H9 (cell line): ENCODE results near the gene TMEM192. TPM values are rescaled to one million over a fixed set of nuclear protein-coding genes. Genes with fewer than 3 reads are reported as not detected.

Experiments used
- DNase-seq: peaks from one replicate; pipeline ENCODE4 v3.0.0-alpha.2; 2017
- H2AFZ ChIP-seq: one replicate; pipeline ENCODE4 v1.6.1; 2013; ENCODE audit warnings: mild to moderate bottlenecking, low read length, control low read depth, moderate library complexity
- H2AK5ac ChIP-seq: 2 replicates; pipeline ENCODE4 v1.6.1; 2013; ENCODE audit warnings: low read length, control low read depth, mixed read lengths; ENCODE audit not compliant: insufficient read length
- H2BK120ac ChIP-seq: one replicate; pipeline ENCODE4 v1.6.1; 2013; ENCODE audit warnings: low read depth, mild to moderate bottlenecking, low read length, control low read depth, inconsistent platforms; ENCODE audit not compliant: poor library complexity, severe bottlenecking
- H2BK12ac ChIP-seq: 2 replicates; pipeline ENCODE4 v1.6.1; 2013; ENCODE audit warnings: low read length, control low read depth, mixed read lengths, low read depth; ENCODE audit not compliant: insufficient read length
- H2BK15ac ChIP-seq: 2 replicates; pipeline ENCODE4 v1.6.1; 2013; ENCODE audit warnings: low read depth, low read length, control low read depth
- H2BK20ac ChIP-seq: one replicate; pipeline ENCODE4 v1.6.1; 2013; ENCODE audit warnings: low read depth, mild to moderate bottlenecking, low read length, control low read depth, inconsistent platforms; ENCODE audit not compliant: poor library complexity, severe bottlenecking
- H2BK5ac ChIP-seq: 2 replicates; pipeline ENCODE4 v1.6.1; 2013; ENCODE audit warnings: low read length, control low read depth, mixed read lengths; ENCODE audit not compliant: insufficient read length
- H3K14ac ChIP-seq: 2 replicates; pipeline ENCODE4 v1.6.1; 2013; ENCODE audit warnings: low read length, control low read depth; ENCODE audit not compliant: insufficient read depth
- H3K18ac ChIP-seq: 2 replicates; pipeline ENCODE4 v1.6.1; 2013; ENCODE audit warnings: low read depth, mild to moderate bottlenecking, mixed read lengths, low read length, control low read depth; ENCODE audit not compliant: insufficient read length
- H3K23ac ChIP-seq: 2 replicates; pipeline ENCODE4 v1.6.1; 2013; ENCODE audit warnings: low read length, control low read depth, mixed read lengths, low read depth; ENCODE audit not compliant: insufficient read length
- H3K23me2 ChIP-seq: 2 replicates; pipeline ENCODE4 v1.6.1; 2013; ENCODE audit warnings: low read depth, mild to moderate bottlenecking, mixed read lengths, low read length, control low read depth; ENCODE audit not compliant: insufficient read length, poor library complexity, severe bottlenecking
- H3K27ac ChIP-seq: 2 replicates; pipeline ENCODE4 v1.5.1; 2013; ENCODE audit warnings: low read length, control low read depth, mixed read lengths, low read depth; ENCODE audit not compliant: insufficient read length
- H3K27me3 ChIP-seq: 2 replicates; pipeline ENCODE4 v1.6.1; 2013; ENCODE audit warnings: low read length, control low read depth, inconsistent platforms; ENCODE audit not compliant: insufficient read depth
- H3K4ac ChIP-seq: 2 replicates; pipeline ENCODE4 v1.6.1; 2013; ENCODE audit warnings: low read depth, mild to moderate bottlenecking, control low read depth, inconsistent platforms, low read length, moderate library complexity
- H3K4me1 ChIP-seq: 2 replicates; pipeline ENCODE4 v1.6.1; 2013; ENCODE audit warnings: low read length, control low read depth, inconsistent platforms; ENCODE audit not compliant: insufficient read depth
- H3K4me2 ChIP-seq: 2 replicates; pipeline ENCODE4 v1.6.1; 2013; ENCODE audit warnings: low read length, control low read depth, mixed read lengths; ENCODE audit not compliant: insufficient read length, insufficient read depth
- H3K56ac ChIP-seq: 2 replicates; pipeline ENCODE4 v1.6.1; 2013; ENCODE audit warnings: low read depth, mild to moderate bottlenecking, mixed read lengths, low read length, control low read depth; ENCODE audit not compliant: insufficient read length
- H3K79me1 ChIP-seq: 2 replicates; pipeline ENCODE4 v1.6.1; 2013; ENCODE audit warnings: low read depth, mild to moderate bottlenecking, moderate library complexity, low read length, control low read depth, inconsistent platforms; ENCODE audit not compliant: insufficient read depth, poor library complexity, severe bottlenecking
- H3K79me2 ChIP-seq: 2 replicates; pipeline ENCODE4 v1.6.1; 2013; ENCODE audit warnings: low read length, control low read depth, inconsistent platforms; ENCODE audit not compliant: insufficient read depth
- H3K9ac ChIP-seq: 2 replicates; pipeline ENCODE4 v1.6.1; 2013; ENCODE audit warnings: low read length, control low read depth, mixed read lengths; ENCODE audit not compliant: insufficient read length; ENCODE audit errors: extremely low read depth
- H3K9me3 ChIP-seq: one replicate; pipeline ENCODE4 v1.6.1; 2013; ENCODE audit warnings: low read depth, low read length, inconsistent platforms; ENCODE audit not compliant: control insufficient read depth
- H3T11ph ChIP-seq: one replicate; pipeline ENCODE4 v1.6.1; 2013; ENCODE audit warnings: mild to moderate bottlenecking, low read length, control low read depth, inconsistent platforms
- H4K20me1 ChIP-seq: one replicate; pipeline ENCODE4 v1.6.1; 2013; ENCODE audit not compliant: control insufficient read depth, insufficient read length, insufficient read depth
- H4K5ac ChIP-seq: 2 replicates; pipeline ENCODE4 v1.6.1; 2013; ENCODE audit warnings: low read depth, mild to moderate bottlenecking, mixed read lengths, low read length, control low read depth; ENCODE audit not compliant: insufficient read length
- H4K8ac ChIP-seq: replicated peaks from 2 replicates; pipeline ENCODE4 v1.6.1; 2013; ENCODE audit warnings: low read length, control low read depth, mixed read lengths, low read depth; ENCODE audit not compliant: insufficient read length
- H4K91ac ChIP-seq: 2 replicates; pipeline ENCODE4 v1.6.1; 2013; ENCODE audit warnings: low read depth, mild to moderate bottlenecking, moderate library complexity, mixed read lengths, low read length, control low read depth; ENCODE audit not compliant: insufficient read length
- H3K27ac Mint-ChIP-seq, 3 experiments: 2 replicates in 2 of 3; 3 replicates in 1 of 3; pipeline ENCODE4 v1.8.0; 2020 to 2021; ENCODE audit warnings: mixed read lengths in 3 of 3, mild to moderate bottlenecking in 1 of 3, moderate library complexity in 1 of 3
- H3K27me3 Mint-ChIP-seq: 2 replicates; pipeline ENCODE4 v1.8.0; 2021; ENCODE audit warnings: low read depth, mild to moderate bottlenecking, moderate library complexity, mixed read lengths
- H3K36me3 Mint-ChIP-seq, 3 experiments: 2 replicates in 2 of 3; 3 replicates in 1 of 3; pipeline ENCODE4 v1.8.0; 2020 to 2021; ENCODE audit warnings: low read depth in 3 of 3, mixed read lengths in 3 of 3; ENCODE audit not compliant: insufficient read depth in 1 of 3
- H3K4me1 Mint-ChIP-seq, 2 experiments: 2 replicates each; pipeline ENCODE4 v1.8.0; 2020; ENCODE audit warnings: mixed read lengths in 2 of 2
- H3K4me3 Mint-ChIP-seq, 2 experiments: 2 replicates in 1 of 2; 3 replicates in 1 of 2; pipeline ENCODE4 v1.8.0; 2020 to 2021; ENCODE audit warnings: mild to moderate bottlenecking in 2 of 2, mixed read lengths in 2 of 2, moderate library complexity in 1 of 2
- H3K9me3 Mint-ChIP-seq, 2 experiments: 2 replicates in 1 of 2; 3 replicates in 1 of 2; pipeline ENCODE4 v1.8.0; 2020; ENCODE audit warnings: mild to moderate bottlenecking in 2 of 2, mixed read lengths in 2 of 2, moderate library complexity in 1 of 2
- WGBS: extraction: QIAGEN DNeasy Blood & Tissue Kit; methylation state at CpG from one replicate; pipeline ENCODE4 v1.1.7; 2013; ENCODE audit warnings: missing lambda C conversion rate, low lambda C conversion rate, mixed read lengths; ENCODE audit not compliant: insufficient read length; ENCODE audit errors: extremely low coverage; 5-methylcytosine and 5-hydroxymethylcytosine counted together
- total RNA-seq: library from RNA; stranded (reverse); gene quantifications from 2 replicates; pipeline ENCODE4 v1.2.1, GENCODE V29; 2021
- TF ChIP-seq, protein P1 (sequence below): fragments of 200-600 bp; sonication (generic); conservative IDR thresholded peaks from 3 replicates; pipeline ENCODE4 v1.8.0; 2021; ENCODE audit warnings: antibody characterized with exemption, mild to moderate bottlenecking

TMEM192 gene
- total RNA-seq, 1 experiment from 2014 or later, result 8.3 TPM

DNA sequence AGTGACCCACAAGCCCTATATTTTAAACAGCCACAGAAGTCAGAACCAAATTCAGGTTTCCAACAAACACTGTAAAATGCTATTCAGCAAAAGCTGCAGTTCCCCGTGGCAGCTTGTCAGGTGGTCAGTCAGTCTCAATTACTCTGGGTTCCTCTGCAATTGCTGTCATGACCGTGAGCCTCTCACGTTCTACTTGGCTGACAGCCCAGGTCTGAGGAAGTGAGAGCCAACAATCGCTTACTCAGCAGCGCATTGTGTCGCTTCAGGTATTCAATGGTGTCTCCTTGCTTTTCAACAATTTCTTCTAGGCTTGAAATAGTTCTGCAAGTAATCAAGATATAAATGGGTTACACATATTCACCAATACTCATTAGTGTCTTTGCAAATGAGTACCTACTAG is 33.2 kb downstream of the TMEM192 start:
- TF ChIP-seq, protein P1, sequence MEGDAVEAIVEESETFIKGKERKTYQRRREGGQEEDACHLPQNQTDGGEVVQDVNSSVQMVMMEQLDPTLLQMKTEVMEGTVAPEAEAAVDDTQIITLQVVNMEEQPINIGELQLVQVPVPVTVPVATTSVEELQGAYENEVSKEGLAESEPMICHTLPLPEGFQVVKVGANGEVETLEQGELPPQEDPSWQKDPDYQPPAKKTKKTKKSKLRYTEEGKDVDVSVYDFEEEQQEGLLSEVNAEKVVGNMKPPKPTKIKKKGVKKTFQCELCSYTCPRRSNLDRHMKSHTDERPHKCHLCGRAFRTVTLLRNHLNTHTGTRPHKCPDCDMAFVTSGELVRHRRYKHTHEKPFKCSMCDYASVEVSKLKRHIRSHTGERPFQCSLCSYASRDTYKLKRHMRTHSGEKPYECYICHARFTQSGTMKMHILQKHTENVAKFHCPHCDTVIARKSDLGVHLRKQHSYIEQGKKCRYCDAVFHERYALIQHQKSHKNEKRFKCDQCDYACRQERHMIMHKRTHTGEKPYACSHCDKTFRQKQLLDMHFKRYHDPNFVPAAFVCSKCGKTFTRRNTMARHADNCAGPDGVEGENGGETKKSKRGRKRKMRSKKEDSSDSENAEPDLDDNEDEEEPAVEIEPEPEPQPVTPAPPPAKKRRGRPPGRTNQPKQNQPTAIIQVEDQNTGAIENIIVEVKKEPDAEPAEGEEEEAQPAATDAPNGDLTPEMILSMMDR, result no peak
- no peak overlapping the region for H3K27ac Mint-ChIP-seq
- H3K27me3 ChIP-seq, result no peaks in the 10 kb centered on the region
- no peak overlapping the region for H4K5ac ChIP-seq
- H4K91ac ChIP-seq, result no peak overlapping the region
- H2BK12ac ChIP-seq, result no peak overlapping the region
- H3K56ac ChIP-seq, result no peak overlapping the region
- no peaks in the 10 kb centered on the region for H3K4me1 Mint-ChIP-seq
- no peaks in the 10 kb centered on the region for H3K9me3 ChIP-seq
- H4K8ac ChIP-seq, result no peak overlapping the region
- no peak overlapping the region for H3K27ac ChIP-seq
- no peak overlapping the region for H3K23ac ChIP-seq
- no peak overlapping the region for H3T11ph ChIP-seq
- H2AK5ac ChIP-seq, result no peak overlapping the region
- WGBS, result no CpG with 5 or more reads among the region's 6 CpGs
- no peaks in the 10 kb centered on the region for H3K79me2 ChIP-seq
- H3K79me1 ChIP-seq, result no peaks in the 10 kb centered on the region
- no peaks in the 10 kb centered on the region for H3K4me1 ChIP-seq
- no peak overlapping the region for H3K9ac ChIP-seq
- H3K27me3 Mint-ChIP-seq, result no peaks in the 10 kb centered on the region
- H2BK20ac ChIP-seq, result no peak overlapping the region
- no peak overlapping the region for H3K14ac ChIP-seq
- no peak overlapping the region for H2BK15ac ChIP-seq
- no peak overlapping the region for H2BK120ac ChIP-seq
- H3K4me2 ChIP-seq, result no peak overlapping the region
- H3K36me3 Mint-ChIP-seq, result peaks cover 3 to 14% (median 12%) of the 10 kb centered on the region in 3 experiments; a peak in 4 of 7 replicates
- no peaks in the 10 kb centered on the region for H4K20me1 ChIP-seq
- H3K4me3 Mint-ChIP-seq, result no peak overlapping the region
- H3K23me2 ChIP-seq, result no peaks in the 10 kb centered on the region
- H3K9me3 Mint-ChIP-seq, result no peaks in the 10 kb centered on the region
- no peak overlapping the region for H3K4ac ChIP-seq
- H3K18ac ChIP-seq, result no peak overlapping the region
- H2BK5ac ChIP-seq, result no peak overlapping the region
- no peak overlapping the region for H2AFZ ChIP-seq
- no peak for DNase-seq
